Measurements from ENCODE around the gene CFAP20DC.

The CFAP20DC gene

DNA sequence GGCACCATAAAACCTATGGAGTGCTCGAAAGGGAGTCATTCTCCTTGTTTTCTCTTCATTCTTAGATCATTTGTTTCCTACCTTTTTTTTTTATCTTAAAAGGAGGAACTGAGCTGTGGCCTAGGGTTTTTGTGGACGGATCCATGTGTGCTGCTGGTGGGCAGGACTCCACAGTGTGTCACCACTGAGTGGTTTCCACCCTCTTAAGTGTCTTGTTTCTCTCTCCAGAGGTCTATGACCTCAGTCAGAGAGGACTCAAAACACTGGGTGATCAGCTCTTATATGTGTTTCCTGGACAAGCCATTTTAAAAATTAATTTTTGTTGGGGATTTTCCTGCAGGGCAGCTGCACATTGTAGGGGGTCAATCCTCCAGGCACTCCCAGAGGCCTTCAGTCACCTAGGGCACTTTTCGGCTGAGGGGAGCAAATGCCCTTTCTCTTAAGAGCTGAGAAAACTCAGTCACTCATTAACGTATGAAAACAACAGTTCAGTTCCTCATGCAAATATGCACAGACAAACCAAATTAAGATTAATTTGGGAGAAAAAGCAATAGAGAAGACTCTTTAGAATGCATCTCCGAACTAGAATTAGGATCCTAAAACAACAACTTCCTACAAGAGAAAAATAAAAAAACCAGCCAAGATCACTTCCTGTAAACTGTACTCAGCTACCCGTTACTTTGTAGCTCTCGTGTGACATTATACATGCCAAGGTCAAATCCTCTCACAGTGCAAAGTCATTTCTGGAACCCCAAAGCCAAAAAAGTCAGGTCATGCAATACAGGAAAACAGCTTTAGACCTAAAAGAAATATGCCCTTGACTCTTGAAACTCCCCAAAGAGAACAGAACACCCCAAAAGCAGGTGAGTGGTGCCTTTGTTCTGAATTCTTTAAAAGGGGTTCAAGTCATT lies 355.6 kb downstream of the CFAP20DC start:
- no peak for DNase-seq (ENCODE audit: low spot score)

DNA sequence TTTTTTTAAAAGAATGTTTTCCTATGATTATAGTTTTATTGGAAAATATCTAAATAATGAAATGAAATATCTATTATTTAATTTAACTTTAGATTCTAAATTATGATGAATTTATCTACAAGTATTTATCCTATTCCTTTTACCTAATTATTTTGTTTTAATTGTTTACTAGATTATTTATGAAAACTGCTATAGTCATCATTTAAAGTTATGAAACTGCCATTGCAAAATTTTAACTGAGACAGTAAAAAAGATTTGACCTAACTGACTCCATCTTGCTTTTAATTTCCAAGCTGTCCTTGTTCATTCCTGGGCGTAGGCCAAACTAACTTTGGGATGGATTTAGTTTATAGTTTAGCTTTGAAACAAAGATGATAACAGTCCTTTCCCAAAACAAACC lies 357.3 kb downstream of the CFAP20DC start:
- no peak for DNase-seq (ENCODE audit: low spot score)
